Thymus (tissue), 11 donors: ENCODE data around the gene CMIP. TPM values are rescaled to one million over a fixed set of nuclear protein-coding genes. Genes with fewer than 3 reads are reported as not detected.

ENCODE experiments used
- DNase-seq, 9 donors: peaks; one replicate each; pipeline ENCODE4 v3.0.0-alpha.2; 2013; ENCODE audit warnings: low spot score in 9 of 9, low read depth in 6 of 9, missing footprints in 1 of 9
- H3K27ac ChIP-seq, 2 donors: one replicate each; pipeline ENCODE4 v1.5.1; 2013; ENCODE audit warnings: control low read depth in 1 of 2, low read depth in 1 of 2, low read length in 1 of 2, mild to moderate bottlenecking in 1 of 2, moderate library complexity in 1 of 2
- H3K27me3 ChIP-seq, 2 donors: one replicate each; pipeline ENCODE4 v1.5.1; 2013; ENCODE audit warnings: low read length in 1 of 2; ENCODE audit not compliant: control insufficient read depth in 2 of 2, insufficient read depth in 1 of 2
- H3K36me3 ChIP-seq, 2 donors: one replicate each; pipeline ENCODE4 v1.5.1; 2013; ENCODE audit warnings: low read length in 1 of 2, mild to moderate bottlenecking in 1 of 2, moderate library complexity in 1 of 2; ENCODE audit not compliant: control insufficient read depth in 2 of 2, insufficient read depth in 2 of 2
- H3K4me1 ChIP-seq, 2 donors: one replicate each; pipeline ENCODE4 v1.5.1; 2013; ENCODE audit warnings: low read length in 2 of 2; ENCODE audit not compliant: control insufficient read depth in 2 of 2, insufficient read depth in 2 of 2
- H3K4me3 ChIP-seq, 2 donors: one replicate each; pipeline ENCODE4 v1.5.1; 2013; ENCODE audit warnings: low read length in 2 of 2, control low read depth in 1 of 2, mild to moderate bottlenecking in 1 of 2
- H3K9me3 ChIP-seq, 2 donors: one replicate each; pipeline ENCODE4 v1.5.1; 2013; ENCODE audit warnings: low read length in 1 of 2, mild to moderate bottlenecking in 1 of 2; ENCODE audit not compliant: control insufficient read depth in 2 of 2, insufficient read depth in 1 of 2
- WGBS: extraction: QIAGEN DNeasy Blood & Tissue Kit; methylation state at CpG from one replicate; pipeline ENCODE4 v1.1.7; 2013; 5-methylcytosine and 5-hydroxymethylcytosine counted together
- polyA plus RNA-seq: library from polyadenylated mRNA; stranded (reverse); fragments of 200-250 nt; gene quantifications from one replicate; pipeline ENCODE4 v1.2.3, GENCODE V29; 2013
- total RNA-seq: library from RNA; stranded (reverse); fragments of 120-200 nt; gene quantifications from one replicate; pipeline ENCODE4 v1.2.4, GENCODE V29; 2013
- donor health status: healthy.

The CMIP gene
- total and polyA plus RNA-seq, 2 donors, result 5.2 to 19.4 TPM

- H3K27ac ChIP-seq, result peak overlapping the region in 1 of 2 donors; percentile 57
- 75% methylated on average over 8 of the region's 8 CpGs for WGBS
- peaks cover 7 to 22% of the 10 kb centered on the region in 2 donors for H3K4me1 ChIP-seq
- no peaks in the 10 kb centered on the region for H3K9me3 ChIP-seq
- no peaks in the 10 kb centered on the region for H3K27me3 ChIP-seq
- H3K36me3 ChIP-seq, result peaks cover 20 to 26% of the 10 kb centered on the region in 2 donors
- H3K4me3 ChIP-seq, result no peak overlapping the region
- DNase-seq, result no peak
These were observed 172.4 kb downstream of the CMIP start for GRCh38 chr16:81617021-81617346.

GRCh38 chr16:81618187-81618586 lies 173.6 kb downstream of the CMIP start:
- Histone ChIP-seq H3K4me3 (no peak overlapping the region), H3K4me1 (peaks cover 7 to 23% of the 10 kb centered on the region in 2 donors), H3K36me3 (peaks cover 16 to 24% of the 10 kb centered on the region in 2 donors)

GRCh38 chr16:81618661-81619060 lies 174.1 kb downstream of the CMIP start:
- Histone ChIP-seq H3K9me3 (no peaks in the 10 kb centered on the region), H3K27me3 (no peaks in the 10 kb centered on the region), H3K4me1 (peaks cover 7 to 23% of the 10 kb centered on the region in 2 donors), H3K4me3 (no peak overlapping the region), H3K27ac (no peak overlapping the region), H3K36me3 (peaks cover 17 to 24% of the 10 kb centered on the region in 2 donors)
- WGBS, result 95% methylated on average over 11 of the region's 11 CpGs
- DNase-seq, result no peak

More at GRCh38 chr16:81618187-81618586, 173.6 kb downstream of the CMIP start:
- Histone ChIP-seq H3K27ac (no peak overlapping the region), H3K27me3 (no peaks in the 10 kb centered on the region), H3K9me3 (no peaks in the 10 kb centered on the region)
- WGBS, result 87% methylated on average over 6 of the region's 6 CpGs
- DNase-seq, result no peak

GRCh38 chr16:81620029-81620428 lies 175.4 kb downstream of the CMIP start:
- Histone ChIP-seq H3K27ac (no peak overlapping the region), H3K36me3 (peaks cover 25 to 27% of the 10 kb centered on the region in 2 donors), H3K27me3 (no peaks in the 10 kb centered on the region), H3K4me3 (no peak overlapping the region), H3K4me1 (peaks cover 7 to 25% of the 10 kb centered on the region in 2 donors), H3K9me3 (no peaks in the 10 kb centered on the region)
- DNase-seq, result no peak
- WGBS, result 98% methylated on average over 4 of the region's 4 CpGs

GRCh38 chr16:81620796-81621195 lies 176.2 kb downstream of the CMIP start:
- no peak for DNase-seq
- no peak overlapping the region for H3K4me3 ChIP-seq
- no peaks in the 10 kb centered on the region for H3K27me3 ChIP-seq
- no peaks in the 10 kb centered on the region for H3K9me3 ChIP-seq
- WGBS, result 97% methylated on average over 9 of the region's 9 CpGs
- H3K36me3 ChIP-seq, result peaks cover 25 to 28% of the 10 kb centered on the region in 2 donors
- peaks cover 7 to 30% of the 10 kb centered on the region in 2 donors for H3K4me1 ChIP-seq
- peak overlapping the region in 1 of 2 donors; percentile 63 for H3K27ac ChIP-seq

GRCh38 chr16:81621496-81621895 lies 176.9 kb downstream of the CMIP start:
- Histone ChIP-seq H3K27ac (peak overlapping the region in 1 of 2 donors; percentile 63), H3K9me3 (no peaks in the 10 kb centered on the region), H3K27me3 (no peaks in the 10 kb centered on the region), H3K4me3 (no peak overlapping the region), H3K36me3 (peaks cover 25 to 28% of the 10 kb centered on the region in 2 donors), H3K4me1 (peaks cover 6 to 27% of the 10 kb centered on the region in 2 donors)
- WGBS, result 94% methylated on average over 8 of the region's 8 CpGs
- DNase-seq, result peak in 1 of 9 donors; percentile 20

- Histone ChIP-seq H3K4me3 (no peak overlapping the region), H3K27me3 (no peaks in the 10 kb centered on the region), H3K27ac (no peak overlapping the region), H3K4me1 (peaks cover 0 to 18% of the 10 kb centered on the region in 2 donors), H3K36me3 (peaks cover 15 to 16% of the 10 kb centered on the region in 2 donors), H3K9me3 (no peaks in the 10 kb centered on the region)
- DNase-seq, result peak in 8 of 9 donors; percentile 35 to 75 (median 50)
- WGBS, result 94% methylated on average over 5 of the region's 5 CpGs
These were observed 178.9 kb downstream of the CMIP start for GRCh38 chr16:81623365-81624102.

GRCh38 chr16:81624403-81624759 lies 179.8 kb downstream of the CMIP start:
- DNase-seq, result no peak
- Histone ChIP-seq H3K27ac (no peak overlapping the region), H3K9me3 (no peaks in the 10 kb centered on the region), H3K4me1 (peaks cover 0 to 18% of the 10 kb centered on the region in 2 donors), H3K4me3 (no peak overlapping the region), H3K36me3 (peaks cover 12 to 17% of the 10 kb centered on the region in 2 donors), H3K27me3 (no peaks in the 10 kb centered on the region)
- WGBS, result 97% methylated on average over 6 of the region's 6 CpGs

GRCh38 chr16:81624760-81625543 lies 180.3 kb downstream of the CMIP start:
- Histone ChIP-seq H3K27me3 (no peaks in the 10 kb centered on the region), H3K27ac (no peak overlapping the region), H3K36me3 (peaks cover 12 to 17% of the 10 kb centered on the region in 2 donors), H3K4me3 (no peak overlapping the region), H3K4me1 (peaks cover 0 to 18% of the 10 kb centered on the region in 2 donors), H3K9me3 (no peaks in the 10 kb centered on the region)
- DNase-seq, result no peak
- whole genome bisulfite sequencing, result 87% methylated on average over 11 of the region's 11 CpGs
